Measurements from ENCODE around the gene KCNN3. TPM values are rescaled to one million over a fixed set of nuclear protein-coding genes. Genes with fewer than 3 reads are reported as not detected.
"Not testable (repeated sequence)": the region's sequence is repeated elsewhere in the genome, so short reads cannot be mapped to it uniquely, and the experiment has no call there.

KCNN3 gene
- total RNA-seq, 1 donor from 2014 or later: 0.86 TPM

DNA sequence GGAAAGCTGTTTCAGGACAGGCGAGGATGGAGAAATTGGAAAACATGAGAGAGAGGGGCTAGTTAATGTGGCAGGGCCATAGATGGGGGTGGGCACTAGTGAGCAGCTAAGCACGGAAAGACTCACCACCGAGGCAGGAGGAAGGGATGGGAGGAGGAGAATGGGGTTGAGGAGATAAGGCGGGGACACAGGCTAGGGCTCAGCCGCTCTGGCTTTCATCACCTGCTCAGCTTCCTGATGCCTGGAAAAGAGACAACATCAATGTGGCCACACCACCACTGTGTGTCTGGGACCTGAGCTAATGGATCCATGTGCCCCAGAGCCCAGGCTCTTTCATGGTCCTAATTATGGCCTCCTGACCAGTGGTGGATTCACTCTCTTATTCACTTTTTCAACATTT is 38.9 kb upstream of the KCNN3 start:
- H3K27ac Mint-ChIP-seq: no peak overlapping the region
- no peak for DNase-seq (ENCODE audit: low spot score, unreplicated experiment)
- H3K27me3 Mint-ChIP-seq: no peaks in the 10 kb centered on the region
- peaks cover 3% of the 10 kb centered on the region for H3K4me1 Mint-ChIP-seq (ENCODE audit: low read depth)
- peaks cover 15% of the 10 kb centered on the region for H3K9me3 Mint-ChIP-seq (ENCODE audit: low read depth)
- H3K4me3 Mint-ChIP-seq (ENCODE audit: low read depth): no peak overlapping the region
- H3K36me3 Mint-ChIP-seq (ENCODE audit: insufficient read depth): peaks cover 5% of the 10 kb centered on the region
- TF ChIP-seq, protein P1, sequence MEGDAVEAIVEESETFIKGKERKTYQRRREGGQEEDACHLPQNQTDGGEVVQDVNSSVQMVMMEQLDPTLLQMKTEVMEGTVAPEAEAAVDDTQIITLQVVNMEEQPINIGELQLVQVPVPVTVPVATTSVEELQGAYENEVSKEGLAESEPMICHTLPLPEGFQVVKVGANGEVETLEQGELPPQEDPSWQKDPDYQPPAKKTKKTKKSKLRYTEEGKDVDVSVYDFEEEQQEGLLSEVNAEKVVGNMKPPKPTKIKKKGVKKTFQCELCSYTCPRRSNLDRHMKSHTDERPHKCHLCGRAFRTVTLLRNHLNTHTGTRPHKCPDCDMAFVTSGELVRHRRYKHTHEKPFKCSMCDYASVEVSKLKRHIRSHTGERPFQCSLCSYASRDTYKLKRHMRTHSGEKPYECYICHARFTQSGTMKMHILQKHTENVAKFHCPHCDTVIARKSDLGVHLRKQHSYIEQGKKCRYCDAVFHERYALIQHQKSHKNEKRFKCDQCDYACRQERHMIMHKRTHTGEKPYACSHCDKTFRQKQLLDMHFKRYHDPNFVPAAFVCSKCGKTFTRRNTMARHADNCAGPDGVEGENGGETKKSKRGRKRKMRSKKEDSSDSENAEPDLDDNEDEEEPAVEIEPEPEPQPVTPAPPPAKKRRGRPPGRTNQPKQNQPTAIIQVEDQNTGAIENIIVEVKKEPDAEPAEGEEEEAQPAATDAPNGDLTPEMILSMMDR (IDR thresholded peaks at IDR 0.05; ENCODE audit: unreplicated experiment): no peak

DNA sequence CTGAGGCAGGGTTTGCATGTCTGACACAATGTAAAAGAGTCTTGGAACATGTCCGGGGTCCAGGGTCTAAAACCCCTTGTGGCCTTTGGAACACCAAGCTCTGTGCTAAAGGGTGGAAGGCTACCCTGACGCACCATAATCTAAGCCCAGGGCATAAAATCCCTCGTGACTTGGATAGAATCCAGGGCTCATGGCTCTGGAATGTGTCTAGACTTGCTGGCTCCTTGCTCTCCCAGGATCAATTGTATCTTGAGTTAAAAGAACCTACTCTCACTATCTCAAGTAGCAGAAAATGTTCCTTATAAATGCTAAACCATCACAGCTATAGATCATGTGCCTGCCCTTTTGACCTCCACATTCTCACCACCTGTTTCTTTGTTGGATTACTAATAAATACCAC is 38.0 kb upstream of the KCNN3 start:
- not testable (repeated sequence) for H3K36me3 Mint-ChIP-seq (ENCODE audit: insufficient read depth); H3K4me1 Mint-ChIP-seq (ENCODE audit: low read depth); H3K27me3 Mint-ChIP-seq; H3K4me3 Mint-ChIP-seq (ENCODE audit: low read depth); H3K27ac Mint-ChIP-seq; DNase-seq (ENCODE audit: low spot score, unreplicated experiment)
- H3K9me3 Mint-ChIP-seq (ENCODE audit: low read depth): peaks cover 15% of the 10 kb centered on the region

DNA sequence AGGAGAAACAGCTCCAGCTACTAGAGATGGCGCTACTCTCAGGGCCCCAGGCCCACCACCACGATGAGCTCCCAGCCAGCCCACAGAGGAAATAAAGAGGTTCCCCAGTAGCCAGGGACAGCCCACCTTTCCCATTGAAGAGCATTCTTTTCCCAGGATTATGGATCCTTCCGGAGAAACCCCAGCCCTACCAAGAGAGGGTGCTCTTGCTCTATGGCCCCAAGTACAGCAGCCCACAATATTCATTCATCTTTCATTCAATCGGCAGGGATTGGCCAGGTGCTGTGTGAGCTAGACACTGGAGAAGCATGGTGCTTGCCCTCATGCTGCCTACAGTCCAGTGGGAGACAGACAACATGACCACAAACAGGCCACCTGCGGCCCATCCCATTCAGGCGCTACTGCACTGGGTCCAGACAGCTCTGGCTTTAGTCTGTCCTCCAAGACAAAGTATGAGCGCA is 36.6 kb upstream of the KCNN3 start:
- H3K9me3 Mint-ChIP-seq (ENCODE audit: low read depth): peaks cover 15% of the 10 kb centered on the region
- no peak overlapping the region for H3K27ac Mint-ChIP-seq
- TF ChIP-seq, protein P1 (IDR thresholded peaks at IDR 0.05; ENCODE audit: unreplicated experiment): no peak
- H3K4me3 Mint-ChIP-seq (ENCODE audit: low read depth): no peak overlapping the region
- no peaks in the 10 kb centered on the region for H3K4me1 Mint-ChIP-seq (ENCODE audit: low read depth)
- H3K27me3 Mint-ChIP-seq: no peaks in the 10 kb centered on the region
- DNase-seq (ENCODE audit: low spot score, unreplicated experiment): no peak
- peaks cover 5% of the 10 kb centered on the region for H3K36me3 Mint-ChIP-seq (ENCODE audit: insufficient read depth)

- Mint-ChIP-seq H3K4me1 (ENCODE audit: low read depth) (no peaks in the 10 kb centered on the region), H3K4me3 (ENCODE audit: low read depth) (no peak overlapping the region), H3K27ac (no peak overlapping the region), H3K36me3 (ENCODE audit: insufficient read depth) (peaks cover 4% of the 10 kb centered on the region), H3K9me3 (ENCODE audit: low read depth) (peaks cover 5% of the 10 kb centered on the region), H3K27me3 (peaks cover 3% of the 10 kb centered on the region)
- no peak for DNase-seq (ENCODE audit: low spot score, unreplicated experiment)
- TF ChIP-seq, protein P1 (IDR thresholded peaks at IDR 0.05; ENCODE audit: unreplicated experiment): no peak
Measured at GRCh38 chr1:154902938-154903566, 33.0 kb upstream of the KCNN3 start.

DNA sequence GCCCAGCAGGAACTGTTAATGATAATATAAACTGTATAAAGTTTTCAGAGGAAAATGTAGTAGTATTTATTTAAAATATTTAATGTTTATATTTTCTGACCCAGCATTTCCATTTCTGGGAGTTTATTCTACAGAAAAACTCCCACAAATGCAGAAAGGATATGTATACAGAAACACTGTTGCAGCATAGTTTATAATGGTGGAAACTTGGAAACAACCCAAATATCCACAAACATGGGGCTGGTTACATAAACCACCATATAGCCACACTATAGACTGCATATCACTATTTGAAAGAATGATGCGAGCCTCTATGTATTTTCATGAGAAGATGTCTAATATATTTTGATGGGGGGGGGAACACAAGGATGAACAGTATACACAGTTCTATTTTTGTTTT is 31.5 kb upstream of the KCNN3 start:
- H3K36me3 Mint-ChIP-seq (ENCODE audit: insufficient read depth): no peaks in the 10 kb centered on the region
- H3K27ac Mint-ChIP-seq: no peak overlapping the region
- TF ChIP-seq, protein P1 (IDR thresholded peaks at IDR 0.05; ENCODE audit: unreplicated experiment): no peak

GRCh38 chr1:154899041-154899440 is 29.0 kb upstream of the KCNN3 start:
- TF ChIP-seq, protein P1 (IDR thresholded peaks at IDR 0.05; ENCODE audit: unreplicated experiment): no peak
- no peaks in the 10 kb centered on the region for H3K4me1 Mint-ChIP-seq (ENCODE audit: low read depth)
- no peak overlapping the region for H3K4me3 Mint-ChIP-seq (ENCODE audit: low read depth)
- no peaks in the 10 kb centered on the region for H3K9me3 Mint-ChIP-seq (ENCODE audit: low read depth)
- H3K36me3 Mint-ChIP-seq (ENCODE audit: insufficient read depth): no peaks in the 10 kb centered on the region
- no peak overlapping the region for H3K27ac Mint-ChIP-seq
- H3K27me3 Mint-ChIP-seq: peaks cover 6% of the 10 kb centered on the region
- DNase-seq (ENCODE audit: low spot score, unreplicated experiment): no peak

More for the DNA sequence above, 31.5 kb upstream of the KCNN3 start:
- no peak for DNase-seq (ENCODE audit: low spot score, unreplicated experiment)
- Mint-ChIP-seq H3K9me3 (ENCODE audit: low read depth) (no peaks in the 10 kb centered on the region), H3K4me1 (ENCODE audit: low read depth) (no peaks in the 10 kb centered on the region), H3K27me3 (peaks cover 3% of the 10 kb centered on the region), H3K4me3 (ENCODE audit: low read depth) (no peak overlapping the region)
